H9 (cell line): ENCODE results near the gene STK25. TPM values are rescaled to one million over a fixed set of nuclear protein-coding genes. Genes with fewer than 3 reads are reported as not detected.
A peak's percentile ranks its signal among the peaks of the same experiment; 100 is the strongest.

Experiments used
- DNase-seq: peaks from one replicate; pipeline ENCODE4 v3.0.0-alpha.2; 2017
- H2AFZ ChIP-seq: one replicate; pipeline ENCODE4 v1.6.1; 2013; ENCODE audit warnings: mild to moderate bottlenecking, low read length, control low read depth, moderate library complexity
- H2AK5ac ChIP-seq: 2 replicates; pipeline ENCODE4 v1.6.1; 2013; ENCODE audit warnings: low read length, control low read depth, mixed read lengths; ENCODE audit not compliant: insufficient read length
- H2BK120ac ChIP-seq: one replicate; pipeline ENCODE4 v1.6.1; 2013; ENCODE audit warnings: low read depth, mild to moderate bottlenecking, low read length, control low read depth, inconsistent platforms; ENCODE audit not compliant: poor library complexity, severe bottlenecking
- H2BK12ac ChIP-seq: 2 replicates; pipeline ENCODE4 v1.6.1; 2013; ENCODE audit warnings: low read length, control low read depth, mixed read lengths, low read depth; ENCODE audit not compliant: insufficient read length
- H2BK15ac ChIP-seq: 2 replicates; pipeline ENCODE4 v1.6.1; 2013; ENCODE audit warnings: low read depth, low read length, control low read depth
- H2BK20ac ChIP-seq: one replicate; pipeline ENCODE4 v1.6.1; 2013; ENCODE audit warnings: low read depth, mild to moderate bottlenecking, low read length, control low read depth, inconsistent platforms; ENCODE audit not compliant: poor library complexity, severe bottlenecking
- H2BK5ac ChIP-seq: 2 replicates; pipeline ENCODE4 v1.6.1; 2013; ENCODE audit warnings: low read length, control low read depth, mixed read lengths; ENCODE audit not compliant: insufficient read length
- H3K14ac ChIP-seq: 2 replicates; pipeline ENCODE4 v1.6.1; 2013; ENCODE audit warnings: low read length, control low read depth; ENCODE audit not compliant: insufficient read depth
- H3K18ac ChIP-seq: 2 replicates; pipeline ENCODE4 v1.6.1; 2013; ENCODE audit warnings: low read depth, mild to moderate bottlenecking, mixed read lengths, low read length, control low read depth; ENCODE audit not compliant: insufficient read length
- H3K23ac ChIP-seq: 2 replicates; pipeline ENCODE4 v1.6.1; 2013; ENCODE audit warnings: low read length, control low read depth, mixed read lengths, low read depth; ENCODE audit not compliant: insufficient read length
- H3K23me2 ChIP-seq: 2 replicates; pipeline ENCODE4 v1.6.1; 2013; ENCODE audit warnings: low read depth, mild to moderate bottlenecking, mixed read lengths, low read length, control low read depth; ENCODE audit not compliant: insufficient read length, poor library complexity, severe bottlenecking
- H3K27ac ChIP-seq: 2 replicates; pipeline ENCODE4 v1.5.1; 2013; ENCODE audit warnings: low read length, control low read depth, mixed read lengths, low read depth; ENCODE audit not compliant: insufficient read length
- H3K27me3 ChIP-seq: 2 replicates; pipeline ENCODE4 v1.6.1; 2013; ENCODE audit warnings: low read length, control low read depth, inconsistent platforms; ENCODE audit not compliant: insufficient read depth
- H3K4ac ChIP-seq: 2 replicates; pipeline ENCODE4 v1.6.1; 2013; ENCODE audit warnings: low read depth, mild to moderate bottlenecking, control low read depth, inconsistent platforms, low read length, moderate library complexity
- H3K4me1 ChIP-seq: 2 replicates; pipeline ENCODE4 v1.6.1; 2013; ENCODE audit warnings: low read length, control low read depth, inconsistent platforms; ENCODE audit not compliant: insufficient read depth
- H3K4me2 ChIP-seq: 2 replicates; pipeline ENCODE4 v1.6.1; 2013; ENCODE audit warnings: low read length, control low read depth, mixed read lengths; ENCODE audit not compliant: insufficient read length, insufficient read depth
- H3K56ac ChIP-seq: 2 replicates; pipeline ENCODE4 v1.6.1; 2013; ENCODE audit warnings: low read depth, mild to moderate bottlenecking, mixed read lengths, low read length, control low read depth; ENCODE audit not compliant: insufficient read length
- H3K79me1 ChIP-seq: 2 replicates; pipeline ENCODE4 v1.6.1; 2013; ENCODE audit warnings: low read depth, mild to moderate bottlenecking, moderate library complexity, low read length, control low read depth, inconsistent platforms; ENCODE audit not compliant: insufficient read depth, poor library complexity, severe bottlenecking
- H3K79me2 ChIP-seq: 2 replicates; pipeline ENCODE4 v1.6.1; 2013; ENCODE audit warnings: low read length, control low read depth, inconsistent platforms; ENCODE audit not compliant: insufficient read depth
- H3K9ac ChIP-seq: 2 replicates; pipeline ENCODE4 v1.6.1; 2013; ENCODE audit warnings: low read length, control low read depth, mixed read lengths; ENCODE audit not compliant: insufficient read length; ENCODE audit errors: extremely low read depth
- H3K9me3 ChIP-seq: one replicate; pipeline ENCODE4 v1.6.1; 2013; ENCODE audit warnings: low read depth, low read length, inconsistent platforms; ENCODE audit not compliant: control insufficient read depth
- H3T11ph ChIP-seq: one replicate; pipeline ENCODE4 v1.6.1; 2013; ENCODE audit warnings: mild to moderate bottlenecking, low read length, control low read depth, inconsistent platforms
- H4K20me1 ChIP-seq: one replicate; pipeline ENCODE4 v1.6.1; 2013; ENCODE audit not compliant: control insufficient read depth, insufficient read length, insufficient read depth
- H4K5ac ChIP-seq: 2 replicates; pipeline ENCODE4 v1.6.1; 2013; ENCODE audit warnings: low read depth, mild to moderate bottlenecking, mixed read lengths, low read length, control low read depth; ENCODE audit not compliant: insufficient read length
- H4K8ac ChIP-seq: replicated peaks from 2 replicates; pipeline ENCODE4 v1.6.1; 2013; ENCODE audit warnings: low read length, control low read depth, mixed read lengths, low read depth; ENCODE audit not compliant: insufficient read length
- H4K91ac ChIP-seq: 2 replicates; pipeline ENCODE4 v1.6.1; 2013; ENCODE audit warnings: low read depth, mild to moderate bottlenecking, moderate library complexity, mixed read lengths, low read length, control low read depth; ENCODE audit not compliant: insufficient read length
- H3K27ac Mint-ChIP-seq, 3 experiments: 2 replicates in 2 of 3; 3 replicates in 1 of 3; pipeline ENCODE4 v1.8.0; 2020 to 2021; ENCODE audit warnings: mixed read lengths in 3 of 3, mild to moderate bottlenecking in 1 of 3, moderate library complexity in 1 of 3
- H3K27me3 Mint-ChIP-seq: 2 replicates; pipeline ENCODE4 v1.8.0; 2021; ENCODE audit warnings: low read depth, mild to moderate bottlenecking, moderate library complexity, mixed read lengths
- H3K36me3 Mint-ChIP-seq, 3 experiments: 2 replicates in 2 of 3; 3 replicates in 1 of 3; pipeline ENCODE4 v1.8.0; 2020 to 2021; ENCODE audit warnings: low read depth in 3 of 3, mixed read lengths in 3 of 3; ENCODE audit not compliant: insufficient read depth in 1 of 3
- H3K4me1 Mint-ChIP-seq, 2 experiments: 2 replicates each; pipeline ENCODE4 v1.8.0; 2020; ENCODE audit warnings: mixed read lengths in 2 of 2
- H3K4me3 Mint-ChIP-seq, 2 experiments: 2 replicates in 1 of 2; 3 replicates in 1 of 2; pipeline ENCODE4 v1.8.0; 2020 to 2021; ENCODE audit warnings: mild to moderate bottlenecking in 2 of 2, mixed read lengths in 2 of 2, moderate library complexity in 1 of 2
- H3K9me3 Mint-ChIP-seq, 2 experiments: 2 replicates in 1 of 2; 3 replicates in 1 of 2; pipeline ENCODE4 v1.8.0; 2020; ENCODE audit warnings: mild to moderate bottlenecking in 2 of 2, mixed read lengths in 2 of 2, moderate library complexity in 1 of 2
- CTCF ChIP-seq: fragments of 200-600 bp; sonication (generic); conservative IDR thresholded peaks from 3 replicates; pipeline ENCODE4 v1.8.0; 2021; ENCODE audit warnings: antibody characterized with exemption, mild to moderate bottlenecking
- WGBS: extraction: QIAGEN DNeasy Blood & Tissue Kit; methylation state at CpG from one replicate; pipeline ENCODE4 v1.1.7; 2013; ENCODE audit warnings: missing lambda C conversion rate, low lambda C conversion rate, mixed read lengths; ENCODE audit not compliant: insufficient read length; ENCODE audit errors: extremely low coverage; 5-methylcytosine and 5-hydroxymethylcytosine counted together
- total RNA-seq: library from RNA; stranded (reverse); gene quantifications from 2 replicates; pipeline ENCODE4 v1.2.1, GENCODE V29; 2021

Gene STK25
- total RNA-seq, 1 experiment from 2014 or later = 189 TPM

DNA sequence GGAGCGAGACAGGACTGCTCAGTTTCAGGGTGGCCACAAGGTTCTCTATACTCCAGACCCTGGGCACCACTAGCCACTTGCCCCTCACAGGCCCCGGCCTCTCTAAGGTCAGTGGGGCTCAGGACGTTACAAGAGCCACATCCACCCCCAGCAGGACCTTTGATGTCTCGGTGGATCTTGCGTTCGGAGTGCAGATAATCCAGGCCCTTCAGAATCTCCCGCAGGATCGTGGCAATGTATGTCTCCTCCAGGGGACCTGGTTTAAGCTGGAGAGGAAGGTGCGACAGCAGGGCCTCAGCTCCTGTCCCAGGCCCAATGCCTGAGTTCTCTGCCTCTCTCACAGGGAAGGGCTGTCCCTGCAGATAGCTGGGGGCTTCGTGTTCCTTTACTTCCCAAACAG, 8.4 kb downstream of the STK25 start:
- peaks cover 27 to 57% (median 57%) of the 10 kb centered on the region in 3 experiments for H3K36me3 Mint-ChIP-seq
- Histone ChIP-seq H3K23me2 (no peaks in the 10 kb centered on the region), H3T11ph (no peak overlapping the region), H3K27ac (no peak overlapping the region), H3K4me1 (no peaks in the 10 kb centered on the region), H3K56ac (no peak overlapping the region), H2BK15ac (no peak overlapping the region), H2BK20ac (no peak overlapping the region), H3K9me3 (no peaks in the 10 kb centered on the region), H4K20me1 (no peaks in the 10 kb centered on the region), H2AFZ (no peak overlapping the region), H3K18ac (no peak overlapping the region), H3K4me2 (no peak overlapping the region), H3K9ac (no peak overlapping the region), H3K14ac (no peak overlapping the region), H3K27me3 (no peaks in the 10 kb centered on the region), H2BK12ac (no peak overlapping the region), H3K23ac (no peak overlapping the region), H3K4ac (no peak overlapping the region), H3K79me2 (peaks cover 1% of the 10 kb centered on the region; the same call in 1 of the 2 replicates), H4K91ac (no peak overlapping the region), H3K79me1 (no peaks in the 10 kb centered on the region), H4K8ac (no peak overlapping the region), H2AK5ac (no peak overlapping the region), H4K5ac (no peak overlapping the region), H2BK5ac (no peak overlapping the region), H2BK120ac (no peak overlapping the region)
- no CpG with 5 or more reads among the region's 10 CpGs for WGBS
- peak overlapping the region in 2 of 3 experiments; percentile 32 to 34; a peak in 1 of 7 replicates for H3K27ac Mint-ChIP-seq
- H3K4me1 Mint-ChIP-seq = peaks cover 2 to 6% of the 10 kb centered on the region in 2 experiments; a peak in 2 of 4 replicates
- H3K27me3 Mint-ChIP-seq = no peaks in the 10 kb centered on the region
- TF ChIP-seq CTCF = no peak
- no peaks in the 10 kb centered on the region for H3K9me3 Mint-ChIP-seq
- DNase-seq = no peak
- no peak overlapping the region for H3K4me3 Mint-ChIP-seq
